Left lung (tissue), 10 donors: ENCODE measurements around the gene MORF4L2. TPM values are rescaled to one million over a fixed set of nuclear protein-coding genes. Genes with fewer than 3 reads are reported as not detected.

Experiments
- ATAC-seq: fragments of 200-7000 bp; cut with Tn5 transposase; one replicate; pipeline ENCODE4 v1.9.1; 2020; ENCODE audit warnings: moderate library complexity
- DNase-seq, 4 donors: peaks; one replicate each; pipeline ENCODE4 v3.0.0-alpha.2; 2013 to 2020
- H3K27ac ChIP-seq, 2 donors: fragments of 200-600 bp; sonication (generic) in 1 of 2; one replicate each; pipeline versions ENCODE4 v1.5.0 to v1.8.0; 2020 to 2021
- H3K27me3 ChIP-seq, 2 donors: fragments of 200-600 bp; sonication (generic) in 1 of 2; one replicate each; pipeline versions ENCODE4 v1.5.0 to v1.8.0; 2020 to 2021
- H3K36me3 ChIP-seq, 2 donors: fragments of 200-600 bp; sonication (generic) in 1 of 2; one replicate each; pipeline versions ENCODE4 v1.5.0 to v1.8.0; 2020 to 2021
- H3K4me1 ChIP-seq, 2 donors: fragments of 200-600 bp; one replicate each; pipeline ENCODE4 v1.8.0; 2021
- H3K4me3 ChIP-seq, 2 donors: fragments of 200-600 bp; sonication (generic) in 1 of 2; one replicate each; pipeline versions ENCODE4 v1.5.0 to v1.8.0; 2020 to 2021; ENCODE audit warnings: mild to moderate bottlenecking in 1 of 2
- H3K9me3 ChIP-seq, 2 donors: fragments of 200-600 bp; sonication (generic) in 1 of 2; one replicate each; pipeline versions ENCODE4 v1.5.0 to v1.8.0; 2020 to 2021
- CTCF ChIP-seq, 2 donors: fragments of 200-600 bp; sonication (generic) in 1 of 2; IDR thresholded peaks; one replicate each; pipeline versions ENCODE4 v1.5.0 to v1.8.0; 2021; ENCODE audit warnings: antibody characterized with exemption in 2 of 2
- intact Hi-C, 2 donors: fragments of 100-400 bp; cut with DNase I; formaldehyde crosslinking; loops; one replicate each; pipeline versions ENCODE4 v1.11.2 to v1.14.2; 2022
- polyA plus RNA-seq, 6 donors: library from polyadenylated mRNA; unstranded; fragments of 120-200 nt; gene quantifications; one replicate each; pipeline ENCODE4 v1.2.1, GENCODE V29; 2013; ENCODE audit not compliant: insufficient read length in 6 of 6
- total RNA-seq, 2 donors: library from RNA; stranded (reverse); fragmentation: NEBNext Ultra II Directional; extraction: Animal tissue kit (Norgen Biotek cat#: 25700); gene quantifications; one replicate each; pipeline ENCODE4 v1.2.1, GENCODE V29; 2021
- donor health status: DM: no; HTN: yes; CAD: no.
- donor health status: DM: no; HTN: no; CAD: no.

Gene MORF4L2
- total and polyA plus RNA-seq, 8 donors = 274 to 340 (median 310) TPM

GRCh38 chrX:103704863-103705262 lies 18.4 kb upstream of the MORF4L2 start:
- DNase-seq (no peak), ATAC-seq (no peak)
- no peaks in the 10 kb centered on the region for H3K4me1 ChIP-seq
- no peak for TF ChIP-seq CTCF (IDR thresholded peaks at IDR 0.05)
- H3K27ac ChIP-seq = no peak overlapping the region
- H3K4me3 ChIP-seq = no peak overlapping the region
- no peaks in the 10 kb centered on the region for H3K9me3 ChIP-seq
- intact Hi-C loops = no loop called here
- H3K27me3 ChIP-seq = peaks cover 0 to 9% of the 10 kb centered on the region in 2 donors
- H3K36me3 ChIP-seq = no peaks in the 10 kb centered on the region

- DNase-seq = no peak
- no peaks in the 10 kb centered on the region for H3K9me3 ChIP-seq
- H3K36me3 ChIP-seq = no peaks in the 10 kb centered on the region
- ATAC-seq = no peak
- no peak overlapping the region for H3K27ac ChIP-seq
- no peak overlapping the region for H3K4me3 ChIP-seq
- H3K27me3 ChIP-seq = peaks cover 0 to 4% of the 10 kb centered on the region in 2 donors
- intact Hi-C loops = loop anchor here in 1 of 2 donors (10.0 kb wide), 1 partner anchor 126 kb away; no protein-coding TSS in a partner anchor
- no peak for TF ChIP-seq CTCF (IDR thresholded peaks at IDR 0.05)
- no peaks in the 10 kb centered on the region for H3K4me1 ChIP-seq
These were observed 12.7 kb upstream of the MORF4L2 start for GRCh38 chrX:103699243-103699642.

GRCh38 chrX:103697687-103698086 lies 11.2 kb upstream of the MORF4L2 start:
- no peak for TF ChIP-seq CTCF (IDR thresholded peaks at IDR 0.05)
- intact Hi-C loops = loop anchor here in 1 of 2 donors (10.0 kb wide), 1 partner anchor 127 kb away; no protein-coding TSS in a partner anchor
- no peak for ATAC-seq
- no peaks in the 10 kb centered on the region for H3K36me3 ChIP-seq
- no peaks in the 10 kb centered on the region for H3K4me1 ChIP-seq
- no peaks in the 10 kb centered on the region for H3K27me3 ChIP-seq
- H3K27ac ChIP-seq = no peak overlapping the region
- no peak overlapping the region for H3K4me3 ChIP-seq
- no peak for DNase-seq
- no peaks in the 10 kb centered on the region for H3K9me3 ChIP-seq

GRCh38 chrX:103691059-103691458 lies 4.6 kb upstream of the MORF4L2 start:
- H3K9me3 ChIP-seq = no peaks in the 10 kb centered on the region
- H3K4me3 ChIP-seq = no peak overlapping the region
- no peak for TF ChIP-seq CTCF (IDR thresholded peaks at IDR 0.05)
- H3K36me3 ChIP-seq = no peaks in the 10 kb centered on the region
- DNase-seq (no peak), ATAC-seq (no peak)
- intact Hi-C loops = loop anchor here in 1 of 2 donors (10.0 kb wide), 1 partner anchor 134 kb away; no protein-coding TSS in a partner anchor
- no peaks in the 10 kb centered on the region for H3K27me3 ChIP-seq
- no peaks in the 10 kb centered on the region for H3K4me1 ChIP-seq
- H3K27ac ChIP-seq = no peak overlapping the region

- H3K4me1 ChIP-seq = peaks cover 0 to 5% of the 10 kb centered on the region in 2 donors
- peaks cover 0 to 10% of the 10 kb centered on the region in 2 donors for H3K36me3 ChIP-seq
- intact Hi-C loops = loop anchor here in 1 of 2 donors (10.0 kb wide), 1 partner anchor 154 kb away; no protein-coding TSS in a partner anchor
- H3K9me3 ChIP-seq = no peaks in the 10 kb centered on the region
- no peak overlapping the region for H3K27ac ChIP-seq
- ATAC-seq (peak; percentile 10), DNase-seq (no peak)
- TF ChIP-seq CTCF (IDR thresholded peaks at IDR 0.05) = peak; percentile 60 to 69
- H3K27me3 ChIP-seq = no peaks in the 10 kb centered on the region
- no peak overlapping the region for H3K4me3 ChIP-seq
These were observed 2.4 kb upstream of the MORF4L2 start for GRCh38 chrX:103688946-103689345.
